Measurements from ENCODE around the gene CHST11.

- TF ChIP-seq CTCF (IDR thresholded peaks at IDR 0.05) (no peak), POLR2A (IDR thresholded peaks at IDR 0.05) (no peak)
Measured at GRCh38 chr12:104414581-104415341, 42.0 kb upstream of the CHST11 start.
